Activated T-cell treated with anti-CD3 and anti-CD28 coated beads, Interleukin-2, amount 50 U/mL, for 48 hours (primary cell): ENCODE results near the gene PTGES.

Experiments used
- DNase-seq, 2 experiments: peaks; one replicate each; pipeline ENCODE4 v3.0.0-alpha.2; 2020

The PTGES gene

DNA sequence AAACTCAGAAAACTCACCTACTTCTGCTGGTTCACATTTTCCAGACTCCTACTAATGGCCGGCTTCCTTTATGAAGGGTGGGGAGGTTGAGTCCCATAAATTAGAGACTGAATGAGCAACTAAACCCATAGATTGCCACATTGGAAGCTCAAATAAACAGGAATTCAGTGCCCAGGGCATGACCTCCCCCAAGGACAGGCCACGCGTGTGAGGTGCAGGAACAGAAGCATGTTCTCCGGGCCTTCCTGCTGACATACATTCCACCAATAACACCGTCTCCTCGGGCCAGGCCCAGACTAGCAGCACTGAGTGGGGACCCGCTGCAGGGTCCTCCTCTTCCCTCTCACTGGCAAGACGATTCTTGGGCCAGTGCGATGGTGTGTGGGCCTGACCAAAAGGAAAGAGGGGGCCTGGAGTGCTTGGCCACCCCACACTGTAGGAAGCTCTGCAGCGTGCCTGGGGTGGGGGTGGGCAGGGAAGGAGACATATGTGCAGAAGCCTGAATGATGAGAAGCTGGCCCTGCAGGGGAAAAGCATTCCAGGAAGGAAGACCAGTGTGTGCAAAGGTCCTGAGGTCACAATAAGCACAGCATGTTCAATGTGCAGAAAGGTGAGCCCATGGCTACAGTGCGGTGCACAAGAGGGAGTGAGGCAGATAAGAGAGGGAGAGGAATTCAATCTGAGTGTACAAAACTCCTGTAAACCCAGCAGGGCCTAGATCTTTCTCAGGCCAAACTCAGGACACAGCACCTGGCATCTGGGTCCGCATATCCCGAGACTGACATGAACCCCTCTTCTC, 12.0 kb downstream of the PTGES start:
- no peak for DNase-seq

DNA sequence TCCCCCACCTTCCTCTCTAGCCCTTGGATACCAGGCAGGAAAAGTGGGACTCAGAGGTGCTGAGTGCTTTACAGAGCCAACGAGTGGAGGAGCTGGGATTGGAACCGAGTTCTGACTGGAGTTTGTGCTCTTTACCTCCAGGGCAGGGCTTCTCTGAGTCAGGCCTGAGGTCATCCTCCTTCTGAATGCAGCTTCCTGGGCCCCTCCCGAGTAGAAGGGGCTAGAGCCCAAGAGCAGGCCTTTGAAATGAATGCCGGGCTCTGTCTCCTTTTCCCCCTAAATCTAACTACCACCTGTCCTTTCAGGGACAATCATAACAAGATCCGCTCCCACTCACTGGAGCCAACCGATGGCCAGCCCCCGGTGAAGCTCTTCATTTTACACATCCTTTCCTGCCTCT, 12.7 kb downstream of the PTGES start:
- no peak for DNase-seq

DNA sequence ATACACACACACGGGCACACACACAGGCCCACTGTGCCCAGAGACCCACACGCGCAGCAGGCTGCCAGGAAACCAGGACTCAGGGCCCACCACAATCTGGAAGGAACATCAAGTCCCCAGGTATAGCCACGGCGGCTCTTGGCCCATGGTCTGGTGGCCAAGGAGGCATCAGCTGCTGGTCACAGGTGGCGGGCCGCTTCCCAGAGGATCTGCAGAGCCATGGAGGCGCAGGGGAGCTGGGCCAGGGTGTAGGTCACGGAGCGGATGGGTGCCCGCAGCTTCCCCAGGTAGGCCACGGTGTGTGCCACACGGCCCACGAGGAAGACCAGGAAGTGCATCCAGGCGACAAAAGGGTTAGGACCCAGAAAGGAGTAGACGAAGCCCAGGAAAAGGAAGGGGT, 13.4 kb downstream of the PTGES start:
- DNase-seq, result no peak

DNA sequence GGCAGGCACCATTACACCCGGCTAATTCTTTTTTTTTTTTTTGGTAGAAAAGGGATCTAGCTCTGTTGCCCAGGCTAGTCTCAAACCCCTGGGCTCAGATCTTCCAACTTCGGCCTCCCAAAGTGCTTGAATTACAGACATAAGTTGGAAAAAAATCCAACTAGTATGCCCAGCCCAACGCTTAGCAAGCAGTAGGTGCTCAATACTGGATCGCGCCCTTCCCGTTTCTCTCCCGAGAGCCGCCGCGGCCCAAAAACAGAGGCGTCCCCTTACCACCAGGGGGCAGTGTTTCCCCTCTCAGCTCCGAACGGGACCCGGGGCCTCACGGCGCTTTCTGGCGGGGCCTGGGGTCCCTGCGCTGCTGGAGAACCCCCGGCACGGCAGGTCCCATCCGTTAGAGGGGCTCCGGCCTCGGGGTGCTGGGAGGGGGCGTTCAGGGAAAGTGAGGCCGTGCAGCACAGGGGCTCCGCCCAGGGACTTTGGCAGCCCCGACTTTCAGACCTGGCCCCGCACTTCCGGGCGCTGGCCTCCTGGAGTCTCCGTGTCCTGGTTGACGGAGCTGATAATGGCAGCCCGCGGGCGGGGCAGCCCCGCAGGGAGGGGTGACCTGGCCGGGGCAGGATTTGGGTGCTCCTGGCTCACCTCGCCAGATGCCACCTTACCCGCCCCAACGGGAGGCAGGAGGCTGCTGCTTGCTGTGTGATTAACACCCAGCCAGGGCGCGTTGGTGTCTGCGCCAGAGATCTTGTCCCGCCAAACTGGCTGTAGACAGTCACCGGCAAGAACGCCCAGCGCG, 15.2 kb downstream of the PTGES start:
- peak; percentile 93 for DNase-seq

DNA sequence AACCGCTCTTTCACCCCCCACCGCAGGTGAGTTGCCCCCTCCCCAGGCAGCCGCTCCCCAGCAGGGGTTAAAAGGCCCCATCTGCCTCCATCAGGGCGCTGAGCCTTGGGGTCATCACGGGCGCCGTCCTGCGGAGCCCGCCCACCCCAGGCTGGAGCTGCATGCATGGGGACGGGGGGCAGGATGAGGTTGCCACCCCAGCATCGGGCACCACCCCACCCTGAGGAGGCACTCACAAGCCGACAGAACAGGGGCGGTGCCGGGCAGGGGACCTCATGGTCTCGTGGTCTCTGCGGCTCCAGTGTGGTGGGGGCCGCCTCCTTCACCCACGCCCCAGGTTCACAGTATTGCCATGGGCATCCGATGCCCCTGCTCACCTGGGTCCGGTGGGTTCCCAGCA, 16.5 kb downstream of the PTGES start:
- DNase-seq, result no peak

DNA sequence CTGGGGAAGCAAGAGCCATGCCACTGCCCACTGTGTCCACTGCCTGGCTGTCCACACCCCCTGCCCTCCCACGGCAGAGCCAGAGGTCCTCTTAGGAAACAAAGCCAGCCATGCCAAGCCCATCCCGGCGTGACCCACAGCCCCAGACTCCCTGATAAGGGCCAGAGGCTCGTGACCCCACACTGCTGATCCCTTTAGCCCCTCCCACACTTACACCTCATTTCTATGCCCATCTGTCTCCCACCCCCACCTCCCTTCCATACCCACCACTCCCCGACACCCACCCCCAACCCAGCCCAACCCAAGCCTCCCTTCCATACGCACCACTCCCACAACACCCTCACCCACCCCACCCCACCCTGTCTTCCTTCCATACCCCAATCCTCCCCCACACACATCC, 17.3 kb downstream of the PTGES start:
- no peak for DNase-seq

DNA sequence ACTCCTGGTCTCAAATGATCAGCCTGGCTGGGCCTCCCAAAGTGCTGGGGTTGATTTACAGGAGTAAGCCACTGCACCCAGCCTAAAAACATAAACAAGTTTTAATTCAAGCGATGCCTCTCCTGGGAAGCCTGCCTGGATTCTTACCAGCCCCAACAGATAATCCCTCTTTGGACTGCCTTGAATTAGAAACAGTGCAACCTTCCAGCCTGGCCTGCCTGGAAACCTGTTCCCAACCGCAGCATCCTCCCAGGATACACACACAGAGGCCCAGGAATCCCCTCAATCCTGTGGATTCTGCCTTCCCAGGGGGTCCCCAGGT, 19.2 kb downstream of the PTGES start:
- no peak for DNase-seq

DNA sequence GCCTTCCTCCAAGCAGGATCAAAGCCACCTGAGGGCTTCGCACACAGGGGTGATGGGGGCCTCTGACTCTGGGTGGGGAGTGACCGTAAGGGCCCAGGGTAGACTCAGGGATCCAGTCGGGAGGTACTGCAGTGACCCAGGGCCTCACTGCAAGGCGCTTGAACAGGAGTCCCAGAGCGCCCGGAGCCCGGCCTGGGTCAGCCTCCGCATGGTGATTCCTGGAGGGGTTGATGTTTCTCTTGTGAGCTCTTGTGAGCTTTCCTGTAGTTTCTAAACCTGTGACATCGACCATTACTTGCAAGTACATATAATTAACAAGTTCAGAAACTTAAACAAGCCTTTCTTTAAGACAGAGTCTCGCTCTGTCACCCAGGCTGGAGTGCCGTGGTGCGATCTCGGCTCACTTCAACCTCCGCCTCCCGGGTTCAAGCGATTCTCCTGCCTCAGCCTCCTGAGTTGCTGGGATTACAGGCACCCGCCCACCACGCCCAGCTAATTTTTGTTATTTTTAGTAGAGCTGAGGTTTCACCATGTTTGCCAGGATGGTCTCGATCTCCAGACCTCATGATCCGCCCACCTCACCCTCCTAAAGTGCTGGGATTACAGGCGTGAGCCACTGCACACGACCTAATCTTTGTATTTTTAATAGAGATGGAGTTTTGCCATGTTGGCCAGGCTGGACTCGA, 19.8 kb downstream of the PTGES start:
- no peak for DNase-seq

DNA sequence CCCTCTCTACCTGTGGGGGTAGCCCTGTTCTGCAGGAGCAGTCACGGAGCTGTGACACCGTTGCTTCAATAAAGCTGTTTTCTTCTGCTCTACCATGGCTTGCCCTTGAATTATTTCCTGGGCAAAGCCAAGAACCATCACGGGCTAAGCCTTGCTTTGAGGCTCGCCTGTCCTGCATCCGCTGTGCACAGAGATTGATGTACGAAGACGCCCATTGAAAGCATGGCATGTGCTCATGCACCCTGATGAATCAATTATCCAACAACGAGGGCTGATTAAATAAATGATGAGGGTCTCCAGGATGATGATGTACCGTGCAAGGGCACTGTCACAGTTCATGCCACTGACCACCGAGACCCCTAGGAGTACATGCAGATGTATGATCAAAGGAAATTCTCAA, 20.7 kb downstream of the PTGES start:
- no peak for DNase-seq

DNA sequence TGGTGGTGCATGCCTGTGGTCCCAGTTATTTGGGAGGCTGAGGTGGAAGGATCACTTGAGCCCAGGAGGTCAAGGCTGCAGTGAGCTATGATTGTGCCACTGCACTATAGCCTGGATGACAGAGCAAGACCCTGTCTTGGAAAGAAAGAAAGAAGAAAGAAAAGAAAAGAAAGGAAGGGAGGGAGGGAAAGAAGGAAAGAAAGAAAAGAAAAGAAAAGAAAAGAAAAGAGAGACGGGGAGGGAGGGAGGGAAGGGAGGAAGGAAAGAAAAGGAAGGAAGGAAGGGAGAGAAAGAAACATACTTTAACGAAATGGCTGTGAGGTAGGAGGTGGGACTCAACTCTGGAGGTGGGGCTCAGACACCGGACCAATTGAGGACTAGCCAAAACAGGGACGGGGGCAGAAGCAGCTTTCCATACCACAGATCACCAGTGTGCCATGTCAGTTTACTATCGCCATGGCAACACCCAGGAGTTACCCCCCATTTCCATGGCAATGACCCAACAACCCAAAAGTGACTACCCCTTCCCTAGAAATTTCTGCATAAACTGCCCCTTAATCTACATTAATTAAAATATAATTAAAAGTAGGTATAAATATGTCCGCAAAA, 21.3 kb downstream of the PTGES start:
- no peak for DNase-seq

DNA sequence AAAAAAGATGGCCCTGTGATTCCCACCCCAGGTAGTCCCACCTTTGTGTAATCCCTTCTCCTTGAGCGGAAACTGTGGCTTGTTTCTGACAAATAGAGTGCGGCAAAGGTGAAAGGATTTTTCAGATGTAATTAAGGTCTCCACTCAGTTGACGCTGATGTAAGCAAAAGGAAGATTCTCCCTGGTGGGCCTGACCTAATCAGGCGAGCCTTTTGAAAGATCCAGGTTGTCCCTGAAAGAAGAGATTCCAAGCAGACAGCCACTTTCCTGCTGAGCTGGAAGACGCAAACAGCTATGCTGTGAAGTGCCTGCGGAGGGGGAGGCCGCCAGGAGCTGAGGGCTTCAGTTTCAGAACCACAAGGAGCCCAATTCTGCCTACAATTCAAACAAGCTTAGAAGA, 24.1 kb downstream of the PTGES start:
- DNase-seq, result no peak

DNA sequence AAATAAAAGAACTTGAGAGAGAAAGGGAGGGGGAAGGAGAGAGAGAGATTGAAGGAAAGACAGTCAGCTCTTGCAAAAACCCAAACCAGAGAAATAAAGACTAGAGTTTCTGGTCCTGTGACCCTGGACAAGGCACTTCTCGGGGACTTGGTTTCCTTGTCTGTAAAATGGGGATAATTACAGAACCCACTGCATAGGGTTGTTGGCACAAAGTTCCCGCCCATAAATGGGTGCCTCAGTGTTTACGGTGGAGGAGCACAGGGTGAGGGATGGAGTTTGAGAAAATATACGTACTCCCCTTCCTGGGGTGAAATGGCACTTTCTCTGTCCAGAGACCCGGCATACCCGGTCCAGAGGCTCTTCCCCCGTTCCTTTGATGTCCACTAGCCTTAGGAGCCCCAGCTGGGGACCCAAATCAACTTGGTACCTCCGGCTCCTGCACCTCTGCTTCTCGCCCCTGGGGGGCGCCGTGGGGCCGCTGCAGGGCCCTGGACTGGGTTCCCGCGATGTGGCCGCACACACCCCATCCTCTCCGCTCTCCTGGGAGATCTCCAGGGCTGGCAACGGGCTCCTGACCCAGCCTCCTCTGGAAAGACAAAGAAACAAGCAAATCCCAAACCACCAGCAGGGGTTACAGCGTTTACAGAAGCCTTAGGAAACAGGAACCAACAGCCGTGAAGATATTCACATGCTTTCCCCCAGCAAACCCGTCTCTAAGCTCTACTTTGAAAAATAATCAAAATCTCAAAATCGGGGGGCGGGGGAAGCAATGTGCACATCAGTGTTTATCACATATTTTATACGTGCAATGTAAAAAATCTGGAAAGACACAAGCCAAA, 26.3 kb downstream of the PTGES start:
- peak; percentile 78 to 81 for DNase-seq

DNA sequence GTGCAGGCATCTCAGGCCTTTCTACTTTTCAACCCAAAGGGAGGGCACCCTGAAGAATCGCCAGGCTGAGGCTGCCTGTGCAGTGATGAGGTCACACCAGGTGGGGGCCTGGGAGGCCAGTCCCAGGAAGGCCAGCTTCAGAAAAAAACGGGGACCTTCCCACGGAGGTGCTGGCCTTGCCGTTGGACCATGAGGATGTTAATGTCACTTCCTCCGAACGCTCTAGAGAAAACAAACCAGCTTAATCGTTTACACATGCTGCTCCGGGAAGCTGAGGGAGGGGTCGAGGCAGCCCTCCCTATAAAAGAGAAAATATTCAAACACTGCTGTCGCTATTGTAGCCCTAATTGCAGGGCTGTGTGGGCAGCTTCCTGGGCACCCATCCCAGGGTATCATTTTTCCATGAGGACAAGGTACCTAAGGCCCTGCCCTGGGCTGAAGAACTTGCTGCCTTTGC, 27.0 kb downstream of the PTGES start:
- no peak for DNase-seq

DNA sequence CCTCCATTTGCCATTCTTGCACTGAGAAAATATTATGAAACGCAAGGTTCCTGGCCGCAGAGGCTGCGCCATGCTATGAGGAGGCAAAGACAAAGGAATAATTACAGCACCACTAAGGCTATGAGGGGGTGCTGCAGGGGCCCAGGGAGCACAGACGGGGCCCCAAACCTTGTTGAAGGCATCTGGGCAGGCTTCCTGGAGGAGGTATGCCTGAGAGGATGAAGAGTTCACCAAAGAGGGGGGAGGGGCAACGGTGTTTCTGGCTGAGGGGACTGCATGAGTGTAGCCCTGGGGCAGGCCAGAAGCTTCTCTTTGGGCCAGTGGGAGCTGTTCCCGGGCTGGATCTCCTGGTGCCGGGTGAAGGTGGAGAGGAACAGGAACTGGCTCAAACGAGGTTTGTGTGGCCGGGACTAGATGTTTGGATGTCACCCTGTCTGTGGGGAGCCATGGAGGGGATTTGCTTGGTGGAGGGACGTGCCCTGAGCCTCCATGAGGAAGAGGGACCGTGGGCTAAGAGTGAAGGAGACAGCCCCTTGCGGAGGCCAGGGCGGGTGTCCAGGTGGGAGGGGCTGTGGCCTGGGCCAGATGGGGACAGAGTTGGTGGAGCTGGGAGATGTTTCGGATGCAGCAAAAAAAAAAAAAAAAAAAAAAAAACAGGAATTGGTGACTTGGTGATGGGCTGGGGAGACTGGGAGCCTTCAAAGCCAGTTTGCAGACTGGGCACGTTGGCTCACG, 28.2 kb downstream of the PTGES start:
- no peak for DNase-seq

DNA sequence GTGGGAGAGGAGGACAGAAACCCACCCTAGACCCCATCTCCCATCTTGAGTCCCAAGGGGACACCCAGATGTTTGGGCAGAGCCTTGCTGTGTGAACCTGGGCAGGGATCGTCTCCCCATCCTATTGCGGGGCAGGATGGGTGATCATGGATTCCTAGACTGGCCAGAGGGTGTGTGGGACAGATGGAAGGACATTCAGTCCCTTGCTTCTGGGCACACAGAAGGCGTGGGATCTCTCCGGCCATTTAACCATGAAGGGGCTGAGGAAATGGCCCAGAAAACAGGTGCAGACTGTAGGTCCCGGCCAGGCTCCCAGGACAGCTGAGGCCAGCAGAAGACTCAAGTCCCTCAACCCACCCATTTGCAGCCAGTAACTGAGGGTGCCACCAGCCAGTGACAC, 29.9 kb downstream of the PTGES start:
- no peak for DNase-seq

DNA sequence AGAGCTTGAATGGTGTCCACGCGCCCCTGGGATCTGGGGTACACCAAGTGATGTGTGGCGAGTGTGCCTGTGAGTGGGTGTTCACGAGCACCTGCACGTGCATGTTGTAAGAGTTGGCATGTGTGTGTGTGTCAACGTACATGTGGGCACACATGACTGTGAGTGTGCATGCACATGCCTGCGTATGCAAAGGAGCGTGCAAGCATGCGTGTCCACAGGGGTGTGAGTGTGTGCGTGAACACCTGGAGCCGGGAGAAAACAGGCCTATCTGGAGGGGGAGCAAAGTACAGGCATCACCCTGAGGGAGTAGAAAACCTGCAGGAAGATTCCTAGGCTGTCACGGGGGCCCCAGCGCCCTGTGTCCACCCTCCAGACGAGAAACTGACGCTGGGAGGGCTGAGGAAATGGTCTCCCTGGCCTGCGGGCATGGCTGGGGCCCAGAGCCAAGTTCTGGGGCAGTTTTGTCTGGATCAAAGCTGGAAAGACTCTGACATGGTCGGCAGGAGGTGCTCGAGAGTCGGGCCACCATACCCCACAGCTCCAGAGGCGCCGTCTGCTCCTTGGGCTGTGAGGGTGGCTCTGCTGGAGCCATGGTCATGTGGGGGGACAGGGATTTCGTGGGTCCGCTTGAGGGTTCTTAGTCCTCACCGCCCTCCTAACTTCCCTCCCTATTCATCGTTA, 31.8 kb downstream of the PTGES start:
- no peak for DNase-seq

DNA sequence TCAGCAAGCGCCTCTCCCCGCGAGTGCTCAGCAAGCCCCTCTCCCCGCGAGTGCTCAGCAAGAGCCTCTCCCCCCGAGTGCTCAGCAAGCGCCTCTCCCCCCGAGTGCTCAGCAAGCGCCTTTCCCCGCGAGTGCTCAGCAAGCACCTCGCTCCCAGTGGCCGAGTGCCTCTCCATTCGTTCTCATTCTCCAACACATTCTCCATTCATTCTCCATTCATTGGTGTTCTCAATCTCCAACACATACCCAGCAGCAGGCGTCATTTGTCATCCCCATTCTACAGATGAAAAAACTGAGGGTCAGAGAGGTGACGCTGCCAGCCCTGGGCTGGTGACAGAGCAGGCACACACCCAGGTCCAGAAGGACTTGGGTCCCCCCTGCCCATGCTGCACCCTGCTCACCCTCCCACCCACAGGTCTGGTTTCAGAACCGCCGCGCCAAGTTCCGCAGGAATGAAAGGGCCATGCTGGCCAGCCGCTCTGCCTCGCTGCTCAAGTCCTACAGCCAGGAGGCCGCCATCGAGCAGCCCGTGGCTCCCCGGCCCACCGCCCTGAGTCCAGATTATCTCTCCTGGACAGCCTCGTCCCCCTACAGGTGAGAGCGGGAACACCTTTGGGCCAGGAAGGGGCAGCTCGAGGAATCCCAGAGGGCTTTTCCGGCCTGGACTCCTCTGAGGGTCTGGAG, 32.5 kb downstream of the PTGES start:
- no peak for DNase-seq

DNA sequence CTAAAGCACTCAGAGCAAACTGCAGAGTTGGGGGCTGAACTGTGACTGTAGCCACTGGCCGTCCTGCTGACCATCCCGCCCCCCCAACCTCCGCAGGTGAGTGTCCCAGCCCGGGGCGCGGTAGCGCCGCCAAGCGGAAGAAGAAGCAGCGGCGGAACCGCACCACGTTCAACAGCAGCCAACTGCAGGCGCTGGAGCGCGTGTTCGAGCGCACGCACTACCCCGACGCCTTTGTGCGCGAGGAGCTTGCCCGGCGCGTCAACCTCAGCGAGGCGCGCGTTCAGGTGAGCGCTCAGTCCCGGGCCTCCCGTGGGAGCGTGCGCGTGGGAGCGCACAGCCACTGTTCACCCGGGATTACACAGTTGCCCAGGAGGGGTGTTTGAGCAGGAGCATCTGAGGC, 33.7 kb downstream of the PTGES start:
- no peak for DNase-seq

DNA sequence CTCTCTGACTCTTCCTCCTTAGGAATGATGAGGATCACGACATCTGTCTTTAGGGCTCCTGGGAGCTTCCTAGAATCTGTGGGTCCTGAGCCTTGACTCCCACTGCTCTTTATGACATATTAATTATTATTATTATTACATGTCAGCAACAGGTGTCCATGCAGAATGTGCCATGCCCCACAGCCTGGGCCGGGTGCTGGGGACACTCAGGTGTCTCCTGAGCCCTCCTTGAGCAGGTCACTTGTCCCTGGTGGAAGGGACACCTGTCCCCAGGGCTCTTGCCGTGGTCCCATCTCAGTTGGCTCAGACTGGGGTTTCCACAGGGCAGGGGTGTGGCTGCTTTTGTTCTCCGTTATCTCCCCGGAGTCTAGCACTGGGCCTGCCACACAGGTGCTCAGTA, 34.2 kb downstream of the PTGES start:
- DNase-seq, result no peak

DNA sequence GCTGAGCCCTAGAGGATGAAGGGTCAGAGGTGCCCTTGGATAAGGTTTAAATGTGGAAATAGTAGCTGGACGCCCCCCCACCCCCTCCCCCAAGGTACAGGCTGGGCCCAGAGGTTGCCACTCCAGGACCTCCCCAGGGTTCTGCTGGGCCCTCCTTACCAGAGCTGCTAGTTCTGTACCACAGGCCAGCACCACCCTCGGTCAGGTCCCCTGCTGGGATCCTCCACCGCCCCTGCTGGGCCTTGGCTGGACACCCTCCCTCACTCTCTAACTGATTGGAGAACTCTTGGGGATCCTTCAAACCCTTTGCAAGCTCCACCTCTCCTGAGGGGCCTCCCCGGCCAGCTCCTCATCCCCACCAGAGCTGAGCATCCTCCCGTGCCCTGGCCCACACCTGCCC, 34.9 kb downstream of the PTGES start:
- DNase-seq, result no peak

DNA sequence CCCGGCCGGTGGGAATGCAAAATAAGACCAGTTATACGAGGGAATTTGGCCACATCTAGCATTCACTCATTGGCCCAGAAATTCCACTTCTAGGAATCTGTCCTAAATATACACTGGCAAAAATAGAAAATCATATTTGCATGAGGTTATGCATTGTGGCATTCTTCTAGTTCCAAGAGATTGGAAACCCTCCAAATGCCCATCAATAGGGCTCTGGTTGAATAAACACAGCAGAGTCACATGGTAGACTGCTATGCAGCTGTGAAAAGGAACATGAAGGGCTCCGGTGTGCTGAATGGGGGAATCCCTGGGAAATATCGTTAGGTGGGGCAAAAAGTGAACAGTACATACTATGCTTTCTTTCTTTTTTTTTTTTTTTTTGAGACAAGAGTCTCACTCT, 36.8 kb downstream of the PTGES start:
- DNase-seq, result no peak
